IPS DF 19.7 (cell line): Measurements from ENCODE around the gene CADPS2.

ENCODE experiments used
- DNase-seq: peaks from one replicate; pipeline ENCODE4 v3.0.0-alpha.2; 2013; ENCODE audit warnings: low read depth, low spot score

The CADPS2 gene

DNA sequence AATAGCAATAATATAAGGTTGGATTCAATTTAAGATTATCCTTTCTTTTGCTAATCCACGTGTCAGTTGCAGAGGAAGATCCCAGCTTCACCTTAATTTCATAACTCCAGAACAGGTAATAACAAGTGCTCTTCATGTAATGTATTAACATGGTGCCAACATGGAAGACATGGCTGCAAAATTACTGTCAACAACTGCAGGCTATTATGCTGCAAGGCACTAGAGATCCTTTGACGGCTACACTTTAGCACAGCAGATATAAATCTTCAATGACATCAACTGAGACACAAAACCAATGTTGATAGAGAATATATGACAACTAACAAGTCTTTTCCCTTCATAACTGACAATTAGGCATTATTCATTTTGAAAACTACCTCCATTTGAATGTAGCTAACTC, 283.5 kb downstream of the CADPS2 start:
- no peak for DNase-seq

- DNase-seq: no peak
Measured at GRCh38 chr7:122600630-122601029, 285.6 kb downstream of the CADPS2 start.

- DNase-seq: no peak
Measured at GRCh38 chr7:122600042-122600441, 286.2 kb downstream of the CADPS2 start.

- DNase-seq: no peak
Measured at GRCh38 chr7:122597277-122597676, 289.0 kb downstream of the CADPS2 start.

DNA sequence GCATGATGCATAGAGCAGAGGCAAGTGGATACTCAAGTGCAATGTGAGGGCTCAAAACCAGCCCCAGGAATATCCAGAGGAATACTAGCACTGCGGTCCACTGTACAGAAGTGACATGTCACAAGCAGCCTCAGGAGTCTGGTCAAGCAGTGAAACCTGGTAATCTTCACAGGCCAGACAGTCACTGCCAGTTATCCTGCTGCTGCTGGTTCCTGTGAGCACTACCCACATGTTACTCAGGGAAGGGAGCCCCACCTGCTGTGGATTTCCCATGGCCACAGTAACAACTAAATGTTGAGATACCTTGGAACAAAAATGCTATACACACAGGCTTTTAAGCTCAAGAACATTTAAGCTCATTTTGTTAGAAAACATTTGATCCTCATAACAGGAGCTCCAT, 290.4 kb downstream of the CADPS2 start:
- DNase-seq: no peak

DNA sequence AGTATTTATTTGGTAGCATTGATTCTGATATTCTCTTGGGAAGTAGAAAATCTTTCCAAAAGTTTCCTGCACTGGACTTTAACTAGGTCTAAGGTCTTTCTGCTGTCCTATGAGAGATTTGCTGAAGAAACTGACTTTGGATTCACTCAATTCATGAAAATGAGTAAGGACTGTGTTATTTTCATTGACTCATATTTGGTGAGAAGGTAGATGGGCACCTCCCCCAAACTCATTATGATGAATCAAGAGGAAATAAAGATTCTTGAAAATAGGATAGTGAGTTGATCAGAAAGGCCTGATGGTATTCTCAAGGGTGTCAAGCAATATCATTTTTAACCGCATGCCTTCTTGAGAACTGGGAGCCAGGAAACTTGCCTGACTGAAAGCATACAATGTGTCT, 297.6 kb downstream of the CADPS2 start:
- DNase-seq: no peak

DNA sequence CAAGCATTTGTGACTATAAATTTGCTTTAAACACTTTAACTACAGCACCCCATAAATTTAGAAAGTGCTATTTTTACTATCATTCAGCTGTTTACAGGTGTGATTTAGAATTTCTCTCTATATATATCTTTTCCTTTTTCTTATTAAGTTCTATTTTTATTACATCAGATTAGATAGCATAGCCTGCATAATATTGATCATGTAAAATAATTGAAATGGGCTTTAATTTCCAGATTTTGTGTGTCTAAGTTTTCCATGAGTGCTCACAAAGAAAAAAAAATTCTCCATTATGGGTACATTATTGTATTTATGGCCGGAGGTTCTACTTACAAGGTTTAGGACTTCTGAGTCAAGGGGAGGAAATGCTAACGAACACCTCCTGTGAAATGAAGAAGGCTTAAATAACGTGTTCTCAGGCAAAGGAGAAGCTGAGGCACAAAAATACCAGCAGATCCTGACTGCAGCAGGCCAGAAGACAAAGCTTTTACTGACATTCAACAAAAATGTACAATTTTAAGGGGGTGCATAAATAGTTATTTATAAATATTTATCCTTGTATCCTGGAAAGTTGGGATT, 301.5 kb downstream of the CADPS2 start:
- no peak for DNase-seq

DNA sequence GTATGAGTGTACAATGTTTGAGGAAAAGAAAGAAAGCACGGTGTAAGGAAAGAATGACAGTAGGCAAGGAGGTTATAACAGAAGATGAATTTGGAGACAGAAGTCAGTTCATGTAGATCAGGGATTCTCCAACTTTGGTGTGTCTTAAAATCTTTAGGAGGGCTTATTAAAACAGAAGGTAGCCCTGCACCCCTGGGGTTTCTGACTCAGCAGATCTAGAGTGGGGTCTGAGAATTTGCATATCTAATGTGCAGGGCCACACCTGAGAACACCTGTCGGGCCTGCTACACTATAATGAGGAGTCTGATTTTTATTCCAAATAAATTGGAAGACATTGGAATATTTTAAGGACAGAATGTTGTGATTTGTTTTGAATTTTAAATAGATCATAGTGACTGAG, 307.9 kb downstream of the CADPS2 start:
- no peak for DNase-seq

- DNase-seq: no peak
Measured at GRCh38 chr7:122577449-122578003, 308.7 kb downstream of the CADPS2 start.

GRCh38 chr7:122572706-122573105, 313.6 kb downstream of the CADPS2 start:
- DNase-seq: no peak

- DNase-seq: no peak
Measured at GRCh38 chr7:122561326-122561725, 324.9 kb downstream of the CADPS2 start.

DNA sequence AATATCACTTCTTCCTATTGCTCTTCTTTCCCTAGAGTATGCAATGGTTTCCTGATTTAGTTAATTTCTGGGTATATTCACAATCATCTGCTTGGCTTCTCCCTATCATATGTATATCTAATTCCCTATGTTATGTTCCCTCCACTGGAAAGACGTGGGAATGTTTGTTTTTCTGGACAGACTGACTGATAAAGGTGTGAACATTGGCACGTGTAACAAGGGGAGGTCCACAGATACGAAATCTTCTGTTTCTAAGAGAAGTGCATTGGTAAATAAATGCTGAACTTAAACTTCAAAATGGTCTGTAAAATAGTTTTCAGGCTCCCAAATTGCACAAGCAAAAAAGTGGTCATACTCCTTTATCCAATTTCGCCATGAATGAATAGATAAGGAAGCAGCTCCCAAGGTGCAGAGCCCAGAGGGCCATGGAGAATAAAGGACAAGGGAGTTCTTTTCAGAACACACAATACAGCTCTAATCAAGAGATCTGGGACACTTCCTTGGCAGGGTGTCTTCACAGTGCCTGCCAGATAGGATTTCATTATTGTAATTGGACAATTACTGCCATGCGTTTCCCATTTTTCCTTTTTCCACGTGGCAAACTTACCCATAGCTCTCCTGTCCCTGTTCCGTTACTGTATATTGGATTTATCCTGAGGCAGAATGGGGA, 329.3 kb downstream of the CADPS2 start:
- no peak for DNase-seq

- no peak for DNase-seq
Measured at GRCh38 chr7:122556219-122556618, 330.0 kb downstream of the CADPS2 start.

DNA sequence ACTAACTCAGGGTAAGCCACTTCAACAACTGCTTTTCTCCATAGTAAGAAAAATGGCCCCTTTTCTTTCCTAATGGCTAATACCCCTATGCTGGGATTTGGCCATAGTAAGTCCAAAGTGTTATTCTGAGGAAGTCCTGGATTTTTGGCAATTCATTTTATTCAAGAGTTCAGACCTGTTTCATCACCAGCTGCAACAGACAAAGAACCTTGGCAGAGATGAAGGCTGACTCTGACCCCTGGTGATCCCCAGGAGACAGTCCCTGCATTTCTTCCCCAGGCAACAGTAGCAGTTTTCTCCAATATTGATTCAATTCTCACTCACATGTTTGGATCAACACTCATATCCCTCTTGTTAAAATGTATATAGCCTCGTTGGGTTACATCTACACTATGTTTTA, 332.5 kb downstream of the CADPS2 start:
- no peak for DNase-seq

GRCh38 chr7:122552769-122553168, 333.5 kb downstream of the CADPS2 start:
- no peak for DNase-seq

DNA sequence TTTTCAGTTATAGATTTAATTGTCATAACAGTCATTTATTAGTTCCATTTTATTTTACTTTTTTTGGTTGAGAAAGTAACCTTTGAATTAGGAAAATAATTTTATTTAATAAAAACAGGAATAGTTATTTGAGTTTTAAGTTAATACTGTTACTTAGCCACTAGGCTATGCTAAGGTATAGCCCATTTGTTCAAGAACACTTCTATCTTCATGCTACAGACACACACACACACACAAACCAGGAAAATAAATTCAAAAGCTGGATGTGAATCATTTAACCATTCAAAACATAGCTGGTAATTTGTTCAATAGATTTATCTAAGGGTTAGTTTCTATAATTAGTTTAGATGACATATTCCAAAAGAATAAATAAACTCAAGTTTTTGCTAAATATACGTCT, 335.7 kb downstream of the CADPS2 start:
- DNase-seq: no peak

DNA sequence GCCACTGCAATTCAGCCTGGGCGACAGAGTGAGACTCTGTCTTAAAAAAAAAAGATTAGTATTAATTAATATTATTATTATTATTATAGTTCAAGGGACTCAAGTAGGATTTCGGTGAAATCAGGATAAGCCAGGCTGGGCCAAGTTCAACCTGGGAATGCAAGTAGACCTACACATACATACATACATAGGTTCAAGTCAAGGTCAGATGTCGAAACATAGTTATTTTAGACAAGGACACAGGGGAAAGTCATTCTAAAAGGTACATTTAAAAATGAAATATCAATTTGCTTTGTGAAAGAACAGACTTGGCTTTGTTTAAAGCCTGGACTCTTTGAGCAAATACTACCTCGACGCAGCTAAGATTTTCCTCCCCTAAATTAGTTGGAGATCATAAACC, 336.7 kb downstream of the CADPS2 start:
- no peak for DNase-seq

DNA sequence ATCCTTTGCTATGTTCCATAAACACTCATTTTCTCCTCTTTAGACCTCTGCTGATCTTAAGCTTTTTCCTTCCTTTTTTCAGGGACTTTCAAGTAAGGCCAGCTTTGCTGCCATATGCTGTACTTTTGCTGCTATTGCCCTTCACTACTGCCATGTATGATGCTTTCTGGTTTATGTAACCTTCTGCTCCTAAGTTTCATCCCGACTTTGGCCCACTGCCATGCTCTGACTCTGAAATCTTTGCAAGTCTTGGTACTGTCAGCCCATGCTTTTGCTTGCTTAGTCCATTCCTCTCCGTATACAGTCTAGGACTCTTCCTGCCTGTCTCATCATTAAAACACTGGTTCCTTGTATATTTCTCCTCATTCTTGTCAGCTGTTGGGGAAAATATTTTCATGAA, 339.8 kb downstream of the CADPS2 start:
- no peak for DNase-seq

DNA sequence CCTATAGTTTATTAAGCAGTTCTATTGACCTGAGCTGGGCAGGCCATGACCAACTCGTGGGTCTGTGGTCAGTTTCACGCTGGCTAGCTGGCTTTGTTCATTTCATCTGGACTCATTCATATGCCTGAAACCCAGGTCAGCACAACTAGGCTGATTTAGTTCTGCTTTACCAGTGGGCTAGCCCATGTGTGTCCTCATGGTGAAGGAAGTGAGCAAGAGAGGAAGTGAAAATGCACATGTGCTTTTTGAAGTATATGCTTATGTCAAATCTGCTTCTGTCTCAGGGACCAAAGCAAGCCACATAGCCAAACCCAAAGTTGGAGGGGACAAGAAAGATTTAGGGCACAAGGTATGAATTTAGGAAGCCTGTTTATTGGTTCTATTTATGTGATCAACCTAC, 341.8 kb downstream of the CADPS2 start:
- no peak for DNase-seq

DNA sequence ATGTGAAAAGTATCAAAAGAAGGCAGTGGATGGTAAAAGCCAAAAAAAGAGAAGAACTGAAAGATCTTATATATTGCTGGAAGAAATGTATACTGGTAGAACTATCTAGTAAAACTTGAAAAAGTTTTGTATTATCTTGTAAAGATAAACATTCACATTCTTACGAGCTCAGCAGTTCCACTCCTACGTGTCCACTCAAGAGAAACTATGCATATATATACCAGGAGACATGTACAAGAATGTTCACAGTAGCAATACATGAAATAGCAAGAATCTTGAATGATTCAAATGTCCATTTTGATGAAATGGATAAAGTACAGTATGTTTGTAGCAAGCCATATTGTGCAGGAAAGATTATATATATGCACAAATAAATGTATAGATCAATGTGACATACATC, 342.4 kb downstream of the CADPS2 start:
- no peak for DNase-seq

DNA sequence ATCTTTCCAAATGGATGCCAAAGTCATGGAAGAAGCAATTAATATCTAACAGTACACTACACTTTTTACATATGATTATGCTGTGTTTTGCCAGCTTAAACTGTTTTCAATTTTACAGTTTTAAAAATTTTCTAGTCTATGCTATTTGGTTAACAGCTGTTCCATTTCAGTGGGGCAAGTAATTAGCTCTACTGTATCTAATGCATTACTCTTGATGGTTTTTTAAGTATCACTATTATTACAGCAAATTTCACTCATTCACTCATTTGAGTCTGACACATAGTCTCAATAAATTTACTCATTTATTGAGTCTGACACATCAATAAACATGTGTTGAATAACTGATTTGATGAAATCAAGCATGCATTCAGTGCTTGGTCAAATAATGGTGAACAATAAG, 343.1 kb downstream of the CADPS2 start:
- no peak for DNase-seq

GRCh38 chr7:122535086-122535485, 351.2 kb downstream of the CADPS2 start:
- DNase-seq: no peak

- DNase-seq: peak; percentile 17
Measured at GRCh38 chr7:122532406-122533269, 353.6 kb downstream of the CADPS2 start.
